GM21367 (cell line): ENCODE data around the gene MYLK.

Experiments used
- ATAC-seq: cut with Tn5 transposase; IDR thresholded peaks from one replicate; pipeline ENCODE4 v1.9.1; 2021; ENCODE audit not compliant: unreplicated experiment

The MYLK gene

GRCh38 chr3:123682781-123683504, 201.2 kb downstream of the MYLK start:
- ATAC-seq = no peak

DNA sequence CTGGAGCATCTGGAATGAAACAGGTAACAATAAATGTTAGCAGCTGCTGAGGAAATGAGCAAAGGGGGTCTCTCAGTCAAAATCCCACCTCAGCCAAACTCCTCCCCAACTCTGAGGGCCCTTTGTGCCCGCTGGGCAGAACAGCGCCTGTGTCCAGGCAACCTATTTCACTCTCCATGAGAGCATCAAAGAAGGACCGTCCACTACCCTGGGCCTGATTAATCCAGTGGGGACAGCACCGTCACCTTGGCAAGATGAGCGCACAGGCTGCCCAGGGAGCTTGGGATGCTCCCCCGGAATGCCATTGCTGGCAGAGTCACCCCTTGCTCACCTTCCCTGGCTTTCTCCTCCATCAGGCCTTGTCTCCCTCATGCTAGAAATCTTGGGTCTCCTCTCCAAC, 201.8 kb downstream of the MYLK start:
- no peak for ATAC-seq

- ATAC-seq = no peak
Measured at GRCh38 chr3:123679712-123680386, 204.3 kb downstream of the MYLK start.

DNA sequence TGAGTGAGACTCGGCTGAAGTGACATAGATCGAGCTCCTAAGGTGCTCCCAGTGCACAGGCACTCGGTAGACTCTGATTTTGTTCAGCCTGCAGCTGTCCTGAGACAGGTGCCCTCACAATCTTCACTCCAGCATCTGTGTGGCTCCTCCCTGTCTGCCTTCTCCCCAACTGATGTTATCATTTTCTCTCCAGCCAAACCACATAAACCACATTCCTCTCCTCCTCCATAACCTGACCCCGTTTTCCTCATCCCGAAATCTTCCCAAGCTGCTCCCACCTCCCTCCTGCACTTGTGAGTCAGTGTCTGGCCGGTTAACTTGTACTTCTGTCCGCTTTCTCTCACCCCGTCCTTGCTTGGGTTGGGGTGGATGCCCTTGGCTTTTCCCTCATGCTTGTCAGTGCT, 206.0 kb downstream of the MYLK start:
- ATAC-seq = no peak

DNA sequence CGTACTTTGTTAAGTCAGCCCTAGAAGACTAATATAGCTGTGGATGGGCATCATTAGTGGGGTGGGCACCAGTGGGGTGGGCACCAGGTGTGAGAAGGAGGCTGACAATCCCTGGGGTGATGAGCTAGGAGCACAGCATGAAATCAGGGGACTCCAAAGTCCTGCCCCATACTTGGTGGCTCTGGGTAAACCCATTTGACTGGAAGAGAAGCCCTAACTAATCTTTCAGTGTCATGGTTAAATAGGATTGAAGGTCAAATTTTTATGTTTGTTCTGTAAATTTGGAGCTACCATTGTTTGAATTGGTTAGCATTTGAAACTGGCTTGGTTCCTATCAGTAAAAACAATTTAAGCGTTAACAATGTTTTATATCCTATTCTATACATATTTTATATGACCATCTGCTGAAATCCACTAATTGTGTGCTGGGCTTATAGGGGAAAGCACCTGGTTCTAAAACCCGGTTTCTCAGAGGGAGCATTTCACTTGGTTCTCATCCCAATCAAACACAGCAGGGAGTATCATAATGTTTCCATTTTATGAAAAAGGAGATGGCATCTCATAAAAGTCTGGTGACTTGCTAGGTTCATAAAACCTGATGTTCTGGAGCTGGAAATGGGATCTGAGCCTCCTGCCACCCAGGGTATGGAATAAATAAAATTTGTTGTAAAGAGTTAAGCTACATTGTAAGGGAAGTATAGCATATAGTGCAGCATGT, 211.5 kb downstream of the MYLK start:
- ATAC-seq = no peak

DNA sequence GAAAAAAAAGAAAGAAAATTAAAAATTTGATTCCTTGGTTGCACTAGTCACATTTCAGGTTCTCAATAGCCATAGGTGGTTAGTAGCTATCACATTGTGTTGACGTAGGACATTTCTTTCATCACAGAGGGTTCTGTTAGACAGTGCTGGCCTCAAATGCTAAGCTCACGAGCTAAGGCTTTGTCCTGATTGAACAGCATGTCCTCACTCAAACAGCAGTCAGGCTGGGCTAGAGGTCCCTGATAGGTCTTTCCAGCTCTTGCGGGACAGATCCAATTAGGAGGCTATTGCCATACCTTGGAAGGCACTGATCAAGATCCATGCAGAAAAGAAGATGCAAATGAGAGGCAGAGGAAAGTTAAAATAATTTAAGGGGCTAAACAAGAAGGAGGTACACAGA, 213.4 kb downstream of the MYLK start:
- no peak for ATAC-seq

GRCh38 chr3:123668906-123669305, 215.2 kb downstream of the MYLK start:
- ATAC-seq = no peak

DNA sequence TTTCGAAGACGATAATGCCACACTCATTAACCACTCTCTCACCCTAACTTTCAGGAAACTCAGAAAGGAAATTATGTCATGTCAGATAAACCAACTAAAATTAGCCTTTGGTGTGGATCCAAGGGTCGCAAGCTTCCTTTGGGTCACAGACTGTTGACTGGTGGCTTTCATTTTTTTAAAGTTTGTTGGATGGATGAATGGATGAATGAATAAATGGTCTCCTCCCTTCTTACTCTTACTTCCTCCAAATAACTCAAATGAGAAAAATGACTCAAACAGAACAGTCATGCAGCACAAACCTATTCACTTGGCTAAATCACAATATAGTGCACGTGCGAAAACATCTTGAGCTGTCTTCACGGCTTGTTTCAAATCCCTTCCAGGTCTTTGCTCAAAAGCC, 216.3 kb downstream of the MYLK start:
- no peak for ATAC-seq

DNA sequence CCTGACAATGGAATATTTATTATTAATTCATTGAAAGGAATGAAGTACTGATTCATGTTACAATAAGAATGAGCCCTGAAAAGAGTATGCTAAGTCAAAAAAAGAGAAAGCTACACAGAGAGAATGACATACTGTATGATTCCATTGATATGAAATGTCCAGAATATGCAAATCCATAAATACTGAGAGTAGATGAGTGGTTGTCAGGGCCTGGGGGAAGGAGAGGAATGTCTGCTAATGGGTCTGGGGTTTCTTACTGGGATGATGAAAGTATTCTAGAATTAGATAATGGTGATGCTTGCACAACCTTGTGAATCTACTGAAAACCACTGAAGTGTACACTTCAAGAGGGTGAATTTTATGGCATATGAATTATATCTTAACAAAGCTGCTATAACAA, 219.4 kb downstream of the MYLK start:
- no peak for ATAC-seq

- ATAC-seq = no peak
Measured at GRCh38 chr3:123663977-123664376, 220.2 kb downstream of the MYLK start.

GRCh38 chr3:123661973-123662372, 222.2 kb downstream of the MYLK start:
- no peak for ATAC-seq

DNA sequence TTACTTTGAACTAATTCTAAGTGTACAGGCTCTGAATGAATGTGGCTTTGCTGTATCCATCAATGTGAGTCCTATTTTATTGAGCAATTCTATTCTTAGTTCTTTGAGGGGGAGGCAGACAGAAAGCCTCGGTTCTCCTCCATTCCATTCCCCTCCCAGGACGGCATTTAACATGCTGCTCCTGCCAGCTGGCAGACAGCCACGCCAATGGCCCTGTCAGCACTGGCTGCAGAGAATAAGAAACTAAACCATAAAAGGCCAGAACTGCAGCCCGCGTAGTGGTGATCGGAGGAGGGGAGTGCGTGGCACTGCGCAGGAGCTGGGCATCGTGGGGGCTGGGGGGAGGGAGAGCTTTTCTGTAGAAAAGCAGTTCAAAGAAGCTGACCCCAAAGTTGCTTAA, 223.2 kb downstream of the MYLK start:
- ATAC-seq = no peak

DNA sequence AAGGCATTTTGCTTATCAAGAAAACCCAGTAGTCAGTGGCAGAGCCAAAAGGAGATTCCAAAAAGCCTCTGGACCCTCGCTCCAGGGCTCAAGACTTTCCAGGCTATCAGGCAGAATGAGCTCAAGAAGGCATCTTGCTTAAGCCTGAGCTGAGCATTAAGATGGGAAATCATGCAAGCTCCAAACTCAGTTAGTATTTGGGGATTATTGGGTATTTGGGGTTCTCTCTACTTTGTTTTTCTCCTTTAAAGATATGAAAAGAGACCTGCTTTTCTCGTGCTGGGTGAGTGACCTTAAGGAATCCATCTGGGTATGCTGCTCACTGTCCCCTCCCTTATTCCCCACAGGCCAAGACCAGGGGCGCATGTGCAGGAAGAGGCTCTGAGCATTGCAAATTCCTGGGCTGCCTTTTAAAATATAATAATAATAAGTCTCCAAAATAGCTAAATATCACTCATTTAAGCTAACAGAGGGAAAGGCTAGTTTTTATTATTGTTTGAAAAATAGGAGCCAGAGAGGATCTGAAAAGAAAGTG, 223.9 kb downstream of the MYLK start:
- no peak for ATAC-seq

GRCh38 chr3:123658852-123659206, 225.3 kb downstream of the MYLK start:
- no peak for ATAC-seq

DNA sequence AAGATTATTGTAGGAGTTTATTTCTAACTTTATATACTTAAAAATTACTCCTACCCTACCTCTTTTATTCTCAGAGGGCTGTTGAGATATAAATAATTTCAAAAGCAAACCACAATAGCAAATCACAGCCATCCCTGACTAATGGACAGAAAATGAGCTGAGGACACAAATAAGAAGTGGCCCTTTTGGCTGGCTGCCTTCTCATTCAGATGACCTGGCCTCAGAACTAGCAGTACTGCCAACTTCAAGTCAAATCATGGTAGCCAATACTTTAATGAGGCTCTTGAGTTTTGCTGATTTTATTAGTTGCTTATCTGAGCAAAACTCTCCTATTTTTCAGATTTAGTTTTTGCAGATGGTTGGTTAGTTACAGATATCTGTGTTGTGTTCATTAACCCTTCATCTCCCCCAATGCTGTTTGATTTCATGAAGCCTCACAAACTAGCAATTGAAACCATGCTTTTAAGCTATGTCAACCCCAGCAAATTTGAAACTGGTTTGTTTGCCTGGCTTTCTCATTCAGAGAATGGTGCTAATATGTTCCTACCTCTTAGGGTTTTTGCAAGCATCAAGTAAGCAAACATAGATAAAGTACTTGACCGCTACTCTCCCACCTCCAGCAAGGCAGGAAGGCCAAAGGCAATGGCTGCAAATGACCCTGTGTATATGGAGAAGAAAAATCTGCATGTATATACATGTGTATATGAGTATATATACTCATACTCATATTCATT, 225.8 kb downstream of the MYLK start:
- ATAC-seq = no peak

DNA sequence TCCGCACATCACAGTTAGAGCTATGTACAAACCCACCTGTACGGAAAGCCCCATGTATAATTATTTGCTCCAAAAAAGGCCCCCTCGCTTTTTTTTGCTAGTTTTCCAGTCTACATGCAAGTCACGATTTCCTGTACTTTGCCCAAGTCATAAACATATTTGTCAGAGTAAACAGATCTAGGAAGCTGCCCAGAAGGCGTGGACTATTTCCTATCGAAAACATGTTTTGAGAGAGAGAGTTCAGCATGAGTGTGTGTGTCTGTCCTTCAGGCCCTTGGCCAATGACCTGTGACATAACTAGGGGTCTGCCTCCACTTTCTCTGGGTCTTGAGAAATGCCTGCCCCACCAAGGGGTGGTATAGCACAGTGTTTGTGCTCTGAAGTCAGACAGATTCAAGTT, 226.6 kb downstream of the MYLK start:
- no peak for ATAC-seq

GRCh38 chr3:123657111-123657510, 227.0 kb downstream of the MYLK start:
- no peak for ATAC-seq

- no peak for ATAC-seq
Measured at GRCh38 chr3:123656691-123657090, 227.4 kb downstream of the MYLK start.

- no peak for ATAC-seq
Measured at GRCh38 chr3:123656274-123656673, 227.9 kb downstream of the MYLK start.

GRCh38 chr3:123655400-123655799, 228.7 kb downstream of the MYLK start:
- no peak for ATAC-seq

DNA sequence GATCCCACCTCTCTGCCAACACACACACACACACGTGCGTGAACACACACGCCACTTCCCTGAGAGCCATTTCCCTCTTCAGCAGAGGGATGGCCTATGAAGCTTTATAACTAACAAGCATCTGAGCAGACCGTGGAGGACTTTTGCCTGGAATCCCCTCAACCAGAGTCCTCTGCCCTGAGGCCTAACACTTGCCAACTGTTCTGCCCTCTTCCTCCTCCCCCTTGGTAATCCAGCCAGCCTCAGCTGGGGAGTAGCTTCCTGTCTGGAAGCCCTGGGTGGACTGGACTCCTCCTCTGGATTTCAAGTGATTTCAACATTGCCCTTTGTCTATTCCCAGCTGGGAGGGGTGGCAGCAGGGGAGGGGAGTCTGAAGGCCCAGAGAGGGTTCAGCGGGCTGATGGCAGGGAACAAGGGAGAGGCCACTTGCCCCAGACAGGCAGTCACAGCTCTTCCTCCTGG, 230.9 kb downstream of the MYLK start:
- no peak for ATAC-seq
